Liver (tissue), 10 donors: Measurements from ENCODE around the gene ASCL3. TPM values are rescaled to one million over a fixed set of nuclear protein-coding genes. Genes with fewer than 3 reads are reported as not detected.
"Not testable (repeated sequence)": the region's sequence is repeated elsewhere in the genome, so short reads cannot be mapped to it uniquely, and the experiment has no call there.

Experiments used
- DNase-seq: peaks from one replicate; pipeline ENCODE4 v3.0.0-alpha.2; 2017; ENCODE audit warnings: low spot score
- H3K27ac ChIP-seq, 2 donors: one replicate each; pipeline ENCODE4 v1.7.0; 2013; ENCODE audit warnings: inconsistent platforms in 2 of 2, low read length in 2 of 2, control low read depth in 1 of 2, low read depth in 1 of 2, mild to moderate bottlenecking in 1 of 2
- H3K27me3 ChIP-seq, 4 donors: one replicate each; pipeline versions ENCODE4 v1.6.1 to v1.7.0; 2013; ENCODE audit warnings: low read length in 3 of 4, inconsistent platforms in 1 of 4, mild to moderate bottlenecking in 1 of 4, moderate library complexity in 1 of 4; ENCODE audit not compliant: control insufficient read depth in 4 of 4, insufficient read depth in 4 of 4
- H3K36me3 ChIP-seq, 4 donors: one replicate each; pipeline versions ENCODE4 v1.6.1 to v1.7.0; 2013; ENCODE audit warnings: low read length in 3 of 4, mild to moderate bottlenecking in 3 of 4, low read depth in 1 of 4, moderate library complexity in 1 of 4; ENCODE audit not compliant: control insufficient read depth in 4 of 4, insufficient read depth in 3 of 4
- H3K4me1 ChIP-seq, 4 donors: one replicate each; pipeline versions ENCODE4 v1.6.1 to v1.7.0; 2013; ENCODE audit warnings: low read length in 3 of 4, mild to moderate bottlenecking in 3 of 4, moderate library complexity in 1 of 4; ENCODE audit not compliant: control insufficient read depth in 4 of 4, insufficient read depth in 4 of 4
- H3K4me3 ChIP-seq, 3 donors: one replicate each; pipeline versions ENCODE4 v1.6.1 to v1.7.0; 2013; ENCODE audit warnings: low read length in 3 of 3, control low read depth in 1 of 3, low read depth in 1 of 3, mild to moderate bottlenecking in 1 of 3
- H3K9ac ChIP-seq, 2 donors: one replicate each; pipeline ENCODE4 v1.7.0; 2013; ENCODE audit warnings: low read length in 2 of 2, mild to moderate bottlenecking in 2 of 2, moderate library complexity in 2 of 2, control low read depth in 1 of 2, low read depth in 1 of 2
- H3K9me3 ChIP-seq, 4 donors: one replicate each; pipeline versions ENCODE4 v1.6.1 to v1.7.0; 2013; ENCODE audit warnings: low read length in 3 of 4; ENCODE audit not compliant: control insufficient read depth in 4 of 4
- FOXA1 ChIP-seq: IDR thresholded peaks from 2 replicates; pipeline ENCODE4 v1.6.1; 2016; ENCODE audit warnings: antibody characterized with exemption
- HNF4G ChIP-seq: IDR thresholded peaks from 2 replicates; pipeline ENCODE4 v1.6.1; 2016; ENCODE audit warnings: antibody characterized with exemption
- RAD21 ChIP-seq, 2 donors: IDR thresholded peaks; 2 replicates each; pipeline ENCODE4 v1.6.1; 2016; ENCODE audit warnings: antibody characterized with exemption in 2 of 2, mild to moderate bottlenecking in 2 of 2
- SP1 ChIP-seq: IDR thresholded peaks from 2 replicates; pipeline ENCODE4 v1.6.1; 2018; ENCODE audit warnings: antibody characterized with exemption, mild to moderate bottlenecking
- WGBS: extraction: QIAGEN DNeasy Blood & Tissue Kit; methylation state at CpG from one replicate; pipeline ENCODE4 v1.1.7; 2013; 5-methylcytosine and 5-hydroxymethylcytosine counted together
- polyA plus RNA-seq, 2 donors: library from polyadenylated mRNA; stranded (reverse) in 1 of 2; unstranded in 1 of 2; fragments of 200-250 nt in 1 of 2; fragments of >200 nt in 1 of 2; fragmentation: Nextera tagmentation in 1 of 2; extraction: Ambion mirVana in 1 of 2; gene quantifications; one replicate each; pipeline versions ENCODE4 v1.2.1 to v1.2.3, GENCODE V29; 2013 to 2015
- small RNA-seq: library from RNA; depleted of rRNA; stranded (forward); fragments of <200 nt; gene quantifications from one replicate; pipeline ENCODE3, GENCODE V24; 2014
- total RNA-seq, 2 donors: library from RNA; depleted of rRNA; stranded (reverse); fragments of >200 nt; gene quantifications; one replicate each; pipeline ENCODE4 v1.2.3, GENCODE V29; 2014
- TF ChIP-seq, protein P1 (sequence below): IDR thresholded peaks from 2 replicates; pipeline ENCODE4 v1.6.1; 2016; ENCODE audit warnings: antibody characterized with exemption
- TF ChIP-seq, protein P2 (sequence below): IDR thresholded peaks from 2 replicates; pipeline ENCODE4 v1.6.1; 2016; ENCODE audit warnings: antibody characterized with exemption
- donor health status: healthy.
- donor health status: healthy.
- donor health status: healthy.
- donor health status: healthy.
- donor health status: healthy.

Gene ASCL3
- total and polyA plus RNA-seq, 4 donors: not detected

DNA sequence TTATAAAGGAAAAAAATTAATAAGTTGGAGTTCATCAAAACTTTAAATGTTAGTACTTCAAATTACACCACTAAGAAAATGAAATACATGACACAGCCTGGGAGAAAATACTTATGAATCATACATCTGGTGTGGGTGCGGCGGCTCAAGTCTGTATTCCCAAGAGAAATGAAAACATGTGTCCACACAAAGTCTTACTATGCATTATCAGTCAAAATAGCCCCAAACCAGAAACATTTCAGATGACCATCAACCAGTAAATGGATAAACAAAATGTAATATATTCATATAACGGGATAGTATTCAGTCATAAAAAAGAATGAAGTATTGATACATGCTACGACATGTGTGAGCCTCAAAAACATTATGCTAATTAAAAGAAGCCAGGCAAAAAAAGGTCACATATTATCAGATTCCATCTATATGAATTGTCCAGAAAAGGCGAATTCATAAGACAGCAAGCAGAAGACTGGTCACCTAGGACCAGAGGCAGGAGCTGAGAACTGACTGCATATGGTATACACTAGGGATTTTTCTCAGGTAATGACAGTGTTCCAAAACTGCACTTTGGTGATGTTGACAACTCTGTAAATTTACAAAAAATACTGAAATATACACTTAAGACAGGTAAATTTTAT lies 37.2 kb downstream of the ASCL3 start (continued):
- TF ChIP-seq, protein P1, sequence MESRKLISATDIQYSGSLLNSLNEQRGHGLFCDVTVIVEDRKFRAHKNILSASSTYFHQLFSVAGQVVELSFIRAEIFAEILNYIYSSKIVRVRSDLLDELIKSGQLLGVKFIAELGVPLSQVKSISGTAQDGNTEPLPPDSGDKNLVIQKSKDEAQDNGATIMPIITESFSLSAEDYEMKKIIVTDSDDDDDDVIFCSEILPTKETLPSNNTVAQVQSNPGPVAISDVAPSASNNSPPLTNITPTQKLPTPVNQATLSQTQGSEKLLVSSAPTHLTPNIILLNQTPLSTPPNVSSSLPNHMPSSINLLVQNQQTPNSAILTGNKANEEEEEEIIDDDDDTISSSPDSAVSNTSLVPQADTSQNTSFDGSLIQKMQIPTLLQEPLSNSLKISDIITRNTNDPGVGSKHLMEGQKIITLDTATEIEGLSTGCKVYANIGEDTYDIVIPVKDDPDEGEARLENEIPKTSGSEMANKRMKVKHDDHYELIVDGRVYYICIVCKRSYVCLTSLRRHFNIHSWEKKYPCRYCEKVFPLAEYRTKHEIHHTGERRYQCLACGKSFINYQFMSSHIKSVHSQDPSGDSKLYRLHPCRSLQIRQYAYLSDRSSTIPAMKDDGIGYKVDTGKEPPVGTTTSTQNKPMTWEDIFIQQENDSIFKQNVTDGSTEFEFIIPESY: no peak
- TF ChIP-seq HNF4G: no peak

DNA sequence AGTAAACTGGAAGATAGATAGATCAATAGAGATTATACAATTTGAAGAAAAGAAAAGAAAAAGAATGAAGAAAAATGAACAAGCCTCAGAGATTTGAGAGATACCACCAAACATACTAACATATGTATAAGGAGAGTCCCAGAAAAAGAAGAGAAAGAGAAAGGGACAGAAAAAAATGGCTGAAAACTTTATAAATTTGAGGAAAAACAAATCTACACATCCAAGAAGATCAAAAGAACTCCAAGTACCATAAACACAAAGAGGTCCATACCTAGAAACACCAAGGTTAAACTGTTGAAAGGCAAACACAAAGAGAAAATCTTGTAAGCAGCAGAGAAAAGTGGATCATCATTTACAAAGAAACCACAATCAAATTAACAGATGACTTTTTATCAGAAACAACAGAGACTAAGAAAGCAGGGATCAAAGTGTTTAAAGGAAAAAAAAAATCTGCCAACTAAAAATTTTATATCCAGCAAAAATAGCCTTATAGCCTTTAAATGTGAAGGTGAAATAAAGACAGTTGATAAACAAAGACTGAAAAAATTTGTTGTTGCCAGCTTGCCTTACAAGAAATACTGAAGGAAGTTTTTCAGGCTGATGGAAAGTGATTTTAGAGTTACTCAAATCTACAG lies 43.6 kb downstream of the ASCL3 start:
- Histone ChIP-seq H3K36me3 (no peaks in the 10 kb centered on the region), H3K9ac (no peak overlapping the region), H3K27ac (no peak overlapping the region), H3K27me3 (no peaks in the 10 kb centered on the region), H3K9me3 (peaks cover 0 to 9% (median 2%) of the 10 kb centered on the region in 4 donors), H3K4me3 (no peak overlapping the region), H3K4me1 (peaks cover 0 to 1% (median 0%) of the 10 kb centered on the region in 4 donors)
- DNase-seq: no peak
- TF ChIP-seq FOXA1 (no peak), RAD21 (IDR thresholded peaks at IDR 0.05) (no peak), SP1 (no peak)
- TF ChIP-seq, protein P2, sequence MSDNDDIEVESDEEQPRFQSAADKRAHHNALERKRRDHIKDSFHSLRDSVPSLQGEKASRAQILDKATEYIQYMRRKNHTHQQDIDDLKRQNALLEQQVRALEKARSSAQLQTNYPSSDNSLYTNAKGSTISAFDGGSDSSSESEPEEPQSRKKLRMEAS: no peak

DNA sequence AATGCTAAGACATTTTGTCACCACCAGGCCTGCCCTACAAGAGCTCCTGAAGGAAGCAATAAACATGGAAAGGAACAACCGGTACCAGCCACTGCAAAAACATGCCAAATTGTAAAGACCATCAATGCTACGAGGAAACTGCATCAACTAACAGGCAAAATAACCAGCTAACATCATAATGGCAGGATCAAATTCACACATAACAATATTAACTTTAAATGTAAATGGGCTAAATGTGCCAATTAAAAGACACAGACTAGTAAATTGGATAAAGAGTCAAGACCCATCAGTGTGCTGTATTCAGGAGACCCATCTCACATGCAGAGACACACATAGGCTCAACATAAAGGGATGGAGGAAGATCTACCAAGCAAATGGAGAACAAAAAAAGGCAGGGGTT lies 51.6 kb downstream of the ASCL3 start:
- H3K27me3 ChIP-seq, DNase-seq, H3K27ac ChIP-seq, H3K4me1 ChIP-seq, H3K4me3 ChIP-seq, H3K9me3 ChIP-seq, H3K36me3 ChIP-seq, H3K9ac ChIP-seq: not testable (repeated sequence)
- 96% methylated on average over 2 of the region's 2 CpGs for WGBS

Small RNA genes lying within 50 kb of the gene (small RNA-seq; reads per million reads assigned to genes)
- not detected for gene RF00019

Other genes with a start within 250 kb of the ASCL3 start
- gene AKIP1, start 31.8 kb downstream of the ASCL3 start, total RNA-seq: 10 to 100 TPM in 1 of 2 donors, 1 to 10 TPM in 1; 9.3 to 10.1 TPM
- 10 to 100 TPM in 1 of 2 donors, 1 to 10 TPM in 1; 9.7 to 12.3 TPM for gene AKIP1, start 31.8 kb downstream of the ASCL3 start, polyA plus RNA-seq
- gene C11orf16, start 10.1 kb downstream of the ASCL3 start, total RNA-seq: not detected
- gene C11orf16, start 10.1 kb downstream of the ASCL3 start, polyA plus RNA-seq: not detected
- gene TMEM9B, start 21.4 kb upstream of the ASCL3 start, total RNA-seq: 10 to 100 TPM; 18.7 to 23.9 TPM
- 10 to 100 TPM; 17.0 to 20.3 TPM for gene TMEM9B, start 21.4 kb upstream of the ASCL3 start, polyA plus RNA-seq
- 1 to 10 TPM in 1 of 2 donors, under 1 TPM in 1; under 0.01 to 1.0 TPM for gene NRIP3, start 61.0 kb upstream of the ASCL3 start, total RNA-seq
- under 1 TPM in 1 of 2 donors, not detected in 1; 0.07 TPM for gene NRIP3, start 61.0 kb upstream of the ASCL3 start, polyA plus RNA-seq
- gene SCUBE2, start 148.6 kb upstream of the ASCL3 start, total RNA-seq: 1 to 10 TPM in 1 of 2 donors, under 1 TPM in 1; 0.14 to 1.4 TPM
- under 1 TPM in 1 of 2 donors, not detected in 1; 0.42 TPM for gene SCUBE2, start 148.6 kb upstream of the ASCL3 start, polyA plus RNA-seq